NCI-H1105 treated with DMSO at 0.1 percent for 48 hours (cell line): ENCODE measurements around the gene PIGP.
"Not testable (repeated sequence)": the region's sequence is repeated elsewhere in the genome, so short reads cannot be mapped to it uniquely, and the experiment has no call there.

ENCODE experiments used
- DNase-seq: peaks from one replicate; lab custom pipeline; 2025; lab: John Stamatoyannopoulos, UW

Gene PIGP

GRCh38 chr21:37076087-37076850 lies 3.4 kb upstream of the PIGP start:
- no peak for DNase-seq

- no peak for DNase-seq
Measured at GRCh38 chr21:37075214-37075770, 2.4 kb upstream of the PIGP start.

GRCh38 chr21:37074546-37074945 lies 1.7 kb upstream of the PIGP start:
- no peak for DNase-seq

DNA sequence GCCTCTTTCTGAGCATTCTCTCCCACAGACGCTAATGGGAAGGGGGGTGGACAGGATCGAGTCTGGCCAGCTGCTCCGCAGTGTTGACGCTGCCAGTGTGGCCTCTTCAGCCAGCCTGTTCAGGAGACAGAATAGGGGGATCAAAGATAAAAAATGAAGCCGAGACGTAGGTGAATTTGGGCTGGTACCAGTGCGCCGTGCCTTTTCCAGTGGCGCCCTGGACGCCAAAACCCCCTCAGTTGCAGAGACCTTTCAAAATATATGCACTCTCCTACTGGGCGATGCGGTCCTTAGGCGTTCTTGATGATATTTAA lies 1.3 kb upstream of the PIGP start:
- peak; percentile 52 for DNase-seq

GRCh38 chr21:37073417-37074196 lies 736 bp upstream of the PIGP start:
- DNase-seq = peak; percentile 52

- DNase-seq = peak; percentile 84
Measured at GRCh38 chr21:37072274-37072987, 440 bp downstream of the PIGP start.

GRCh38 chr21:37071561-37072273 lies 1.2 kb downstream of the PIGP start:
- DNase-seq = peak; percentile 38

DNA sequence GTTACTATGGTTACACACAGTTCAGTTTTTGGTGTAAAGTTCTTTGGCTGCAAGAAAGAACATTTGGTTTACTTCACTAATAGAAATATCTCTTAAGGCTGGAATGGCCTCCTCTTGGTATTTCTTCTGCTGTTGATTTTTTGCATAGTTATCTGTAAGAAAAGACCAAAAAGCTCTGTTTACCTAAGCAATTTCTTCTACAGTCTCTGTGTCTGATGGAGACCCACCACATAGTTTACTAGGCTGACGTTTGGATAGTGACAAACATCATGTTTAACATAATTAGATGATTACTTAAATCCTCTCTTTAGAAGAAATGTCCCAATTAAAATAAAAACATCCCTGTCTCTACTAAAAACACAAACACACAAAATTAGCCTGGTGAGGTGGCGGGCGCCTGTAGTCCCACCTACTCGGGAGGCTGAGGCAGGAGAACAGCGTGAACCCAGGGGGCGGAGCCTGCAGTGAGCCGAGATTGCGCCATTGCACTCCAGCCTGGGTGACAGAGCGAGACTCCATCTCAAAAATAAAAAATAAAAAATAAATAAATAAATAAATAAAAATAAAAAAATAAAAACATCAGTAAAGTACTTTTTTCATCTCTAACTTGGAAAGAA lies 7.2 kb downstream of the PIGP start:
- no peak for DNase-seq

- no peak for DNase-seq
Measured at GRCh38 chr21:37064841-37065240, 8.0 kb downstream of the PIGP start.

DNA sequence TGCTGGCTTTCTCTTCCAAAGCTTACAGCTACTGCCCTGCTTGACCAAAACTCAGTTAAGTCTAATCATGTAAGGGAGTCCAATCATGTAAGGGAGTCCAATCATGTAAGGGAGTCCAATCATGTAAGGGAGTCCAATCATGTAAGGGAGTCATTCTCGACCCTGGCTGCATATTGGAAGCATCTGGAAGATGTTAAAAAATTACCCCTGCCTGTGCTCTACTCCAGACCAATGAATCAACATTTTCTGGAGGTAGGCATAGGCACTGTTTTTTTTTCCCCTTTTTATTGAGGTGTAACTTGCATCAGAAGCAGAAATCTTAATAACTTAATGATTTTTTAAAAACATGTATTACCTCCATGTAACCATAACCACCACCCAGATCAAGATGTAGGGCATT lies 9.4 kb downstream of the PIGP start:
- DNase-seq = no peak

DNA sequence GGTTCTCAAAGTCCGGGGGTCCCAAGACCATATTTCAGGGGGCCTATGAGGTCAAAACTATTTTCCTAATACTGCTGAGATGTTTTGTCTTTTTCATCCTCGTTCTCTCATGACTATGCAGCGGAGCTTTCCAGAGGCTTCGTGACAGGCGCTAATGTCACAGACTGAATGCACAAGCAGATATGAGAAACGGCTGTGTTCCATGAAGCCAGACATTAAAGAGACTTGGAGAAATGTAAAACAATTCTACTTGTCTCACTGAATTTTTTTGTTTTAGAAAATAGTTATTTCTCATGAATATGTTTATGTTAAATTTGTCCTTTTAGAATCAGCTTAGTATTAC lies 10.3 kb downstream of the PIGP start:
- no peak for DNase-seq

GRCh38 chr21:37061926-37062592 lies 10.8 kb downstream of the PIGP start:
- DNase-seq = no peak

DNA sequence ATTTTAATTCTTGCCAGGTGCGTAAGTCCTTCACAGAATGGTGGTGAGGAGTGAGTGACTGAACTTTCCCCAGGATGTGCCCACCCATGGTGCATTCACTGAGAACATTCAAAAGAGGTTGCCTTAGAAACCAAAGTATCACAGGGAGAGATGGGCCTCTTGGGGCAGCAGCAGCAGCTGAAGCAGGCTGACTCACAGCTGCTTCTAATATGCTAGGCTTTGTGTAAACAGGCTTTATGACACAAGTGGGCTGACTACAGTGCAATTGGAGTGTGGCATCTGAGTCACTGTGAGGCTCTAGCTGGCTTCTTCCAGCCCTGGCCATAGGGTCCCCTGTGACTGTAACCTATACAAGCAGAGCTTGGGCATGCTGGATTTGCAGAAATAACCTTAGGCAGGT lies 12.6 kb downstream of the PIGP start:
- DNase-seq = peak; percentile 85

- no peak for DNase-seq
Measured at GRCh38 chr21:37059181-37059580, 13.7 kb downstream of the PIGP start.

- DNase-seq = no peak
Measured at GRCh38 chr21:37058261-37058660, 14.6 kb downstream of the PIGP start.

DNA sequence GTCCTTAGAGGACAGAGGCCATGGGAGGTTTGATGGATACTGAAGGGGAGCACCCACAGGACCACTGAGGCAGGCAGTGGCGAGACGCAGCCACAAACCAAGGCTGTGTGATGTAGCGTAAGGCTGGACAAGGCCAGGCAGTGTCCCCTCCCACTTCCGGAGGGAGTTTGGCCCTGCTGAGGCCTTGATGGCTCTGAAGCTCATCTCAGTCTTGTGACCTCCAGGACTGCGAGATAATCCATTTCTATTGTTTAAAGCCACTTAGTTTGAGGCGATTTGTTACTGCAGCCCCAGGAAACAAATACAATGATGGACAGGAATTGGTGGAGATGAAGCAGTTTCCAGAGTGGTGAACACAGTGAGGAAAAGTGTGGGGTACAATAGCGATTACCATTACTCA lies 15.3 kb downstream of the PIGP start:
- DNase-seq = no peak

GRCh38 chr21:37055271-37055855 lies 17.5 kb downstream of the PIGP start:
- DNase-seq = no peak

DNA sequence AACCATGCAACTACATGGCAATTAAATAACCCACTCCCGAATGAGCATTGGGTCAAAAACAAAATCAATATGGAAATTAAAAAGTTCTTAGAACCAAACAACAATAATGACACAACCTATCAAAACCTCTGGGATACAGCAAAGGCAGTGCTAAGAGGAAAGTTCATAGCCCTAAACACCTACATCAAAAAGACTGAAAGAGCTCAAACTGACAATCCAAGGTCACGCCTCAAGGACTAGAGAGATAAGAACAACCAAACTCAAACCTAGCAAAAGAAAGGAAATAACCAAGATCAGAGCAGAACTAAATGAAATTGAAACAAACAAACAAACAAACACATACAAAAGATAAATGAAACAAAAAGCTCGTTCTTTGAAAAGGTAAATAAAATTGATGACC lies 23.1 kb downstream of the PIGP start:
- not testable (repeated sequence) for DNase-seq

DNA sequence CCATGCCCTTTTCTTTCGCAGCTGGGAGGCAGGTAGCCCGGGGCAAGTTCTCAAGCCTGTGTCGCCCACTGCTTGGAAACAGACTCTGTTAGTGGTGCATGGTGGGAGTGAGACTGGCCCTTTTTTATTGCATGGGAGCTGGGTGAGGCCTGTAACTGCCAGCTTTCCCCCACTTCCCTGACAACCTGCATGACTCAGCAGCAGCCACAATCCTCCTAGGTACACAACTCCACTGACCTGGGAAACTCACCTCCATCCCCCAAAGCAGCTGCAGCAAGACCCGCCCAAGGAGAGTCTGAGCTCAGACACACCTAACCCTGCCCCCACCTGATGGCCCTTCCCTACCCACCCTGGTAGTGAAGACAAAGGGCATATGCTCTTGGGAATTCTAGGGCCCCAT lies 25.8 kb downstream of the PIGP start:
- no peak for DNase-seq

DNA sequence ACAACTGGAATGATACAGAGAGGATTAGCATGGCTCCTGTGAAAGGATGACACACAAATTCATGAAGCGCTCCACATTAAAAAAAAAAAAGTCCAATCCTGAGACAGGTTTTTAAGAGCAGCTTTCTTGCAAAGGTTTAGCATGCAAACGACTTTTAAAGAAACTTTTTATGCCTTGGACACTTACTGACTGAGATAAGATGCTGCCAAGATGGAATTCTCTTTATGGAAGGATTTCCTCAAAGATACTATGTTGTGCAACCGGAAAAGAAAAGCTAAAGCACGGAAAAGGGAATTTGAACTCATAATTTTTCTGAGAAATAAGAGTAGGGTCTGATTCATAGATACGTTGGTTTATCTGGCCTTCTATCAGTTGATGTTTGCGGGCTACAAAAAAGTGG lies 27.3 kb downstream of the PIGP start:
- DNase-seq = no peak

DNA sequence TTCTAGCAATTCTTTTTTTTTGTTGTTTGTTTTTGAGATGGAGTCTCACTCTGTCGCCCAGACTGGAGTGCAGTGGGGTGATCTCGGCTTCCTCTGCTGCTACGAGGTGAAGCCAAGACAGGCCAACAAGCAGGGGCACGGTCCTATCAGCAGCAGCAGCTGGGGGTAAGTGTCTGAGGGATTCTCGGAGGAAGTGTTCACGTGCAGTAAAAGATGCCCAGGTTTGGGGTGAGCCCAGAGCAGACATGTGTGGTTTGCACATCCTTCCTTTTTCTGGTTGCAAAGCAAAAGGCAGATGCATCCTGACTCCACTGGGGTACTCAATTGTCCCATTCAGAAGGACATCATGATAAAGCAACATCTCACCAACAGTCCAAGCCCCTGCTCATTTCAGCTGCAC lies 27.7 kb downstream of the PIGP start:
- DNase-seq = no peak
